Loucy (cell line): ENCODE data around the gene DRD4.

Experiments used
- H2AFZ ChIP-seq: fragments of 200-600 bp; sonication (generic); 2 replicates; pipeline ENCODE4 v1.6.0; 2016; ENCODE audit warnings: antibody characterized with exemption, mild to moderate bottlenecking, low read length, moderate library complexity
- H3F3A ChIP-seq: fragments of 200-600 bp; 2 replicates; pipeline ENCODE4 v1.6.0; 2016; ENCODE audit warnings: antibody characterized with exemption, low read depth, mild to moderate bottlenecking
- H3K27me3 ChIP-seq: fragments of 200-600 bp; sonication (generic); 2 replicates; pipeline ENCODE4 v1.6.1; 2014; ENCODE audit warnings: low read length, mild to moderate bottlenecking; ENCODE audit not compliant: insufficient read depth, poor library complexity, severe bottlenecking
- H3K36me3 ChIP-seq: fragments of 200-600 bp; sonication (generic); 2 replicates; pipeline ENCODE4 v1.6.1; 2016; ENCODE audit warnings: low read length; ENCODE audit not compliant: insufficient read depth
- H3K4me1 ChIP-seq: fragments of 200-600 bp; sonication (generic); 2 replicates; pipeline ENCODE4 v1.5.1; 2014; ENCODE audit warnings: low read length, mild to moderate bottlenecking; ENCODE audit not compliant: insufficient read depth, poor library complexity, severe bottlenecking
- H3K4me2 ChIP-seq: fragments of 200-600 bp; sonication (generic); 2 replicates; pipeline ENCODE4 v1.6.0; 2014; ENCODE audit warnings: antibody characterized with exemption, low read length, low read depth, mild to moderate bottlenecking; ENCODE audit not compliant: poor library complexity, severe bottlenecking
- H3K4me3 ChIP-seq: fragments of 200-600 bp; sonication (generic); 2 replicates; pipeline ENCODE4 v1.5.1; 2014; ENCODE audit warnings: low read length, mild to moderate bottlenecking, mixed read lengths; ENCODE audit not compliant: poor library complexity, severe bottlenecking
- H3K79me2 ChIP-seq: fragments of 200-600 bp; sonication (generic); 2 replicates; pipeline ENCODE4 v1.6.1; 2014; ENCODE audit warnings: low read length; ENCODE audit not compliant: insufficient read depth
- H3K9ac ChIP-seq: fragments of 200-600 bp; sonication (generic); 2 replicates; pipeline ENCODE4 v1.6.0; 2014; ENCODE audit warnings: mild to moderate bottlenecking, low read depth, low read length, moderate library complexity; ENCODE audit not compliant: poor library complexity, severe bottlenecking
- H3K9me2 ChIP-seq: fragments of 200-600 bp; sonication (generic); replicated peaks from 2 replicates; pipeline ENCODE4 v1.6.1; 2016; ENCODE audit warnings: low read depth, low read length, mixed read lengths
- H3K9me3 ChIP-seq: fragments of 200-600 bp; sonication (generic); 2 replicates; pipeline ENCODE4 v1.6.1; 2014; ENCODE audit warnings: mild to moderate bottlenecking, antibody characterized with exemption, low read length, low read depth; ENCODE audit not compliant: insufficient read depth
- H4K20me1 ChIP-seq: fragments of 200-600 bp; sonication (generic); 2 replicates; pipeline ENCODE4 v1.6.0; 2014; ENCODE audit warnings: antibody characterized with exemption, low read length, mild to moderate bottlenecking; ENCODE audit not compliant: insufficient read depth, poor library complexity, severe bottlenecking
- CTCF ChIP-seq: fragments of 200-600 bp; sonication (generic); conservative IDR thresholded peaks from 2 replicates; pipeline ENCODE4 v1.5.1; 2014; ENCODE audit warnings: mild to moderate bottlenecking, antibody characterized with exemption, low read length
- EZH2phosphoT487 ChIP-seq: fragments of 200-600 bp; IDR thresholded peaks from 2 replicates; pipeline ENCODE4 v1.6.1; 2018; ENCODE audit warnings: antibody characterized with exemption, mild to moderate bottlenecking, moderate library complexity, borderline replicate concordance

DRD4 gene

GRCh38 chr11:656866-657265 lies 19.8 kb downstream of the DRD4 start:
- Histone ChIP-seq H3K79me2 (no peaks in the 10 kb centered on the region), H4K20me1 (no peaks in the 10 kb centered on the region), H3K9me2 (no peaks in the 10 kb centered on the region), H3K36me3 (peaks cover 45% of the 10 kb centered on the region; the same call in 1 of the 2 replicates), H3K4me2 (no peak overlapping the region), H3F3A (no peaks in the 10 kb centered on the region), H3K27me3 (no peaks in the 10 kb centered on the region), H3K9ac (no peak overlapping the region), H2AFZ (no peak overlapping the region), H3K9me3 (no peaks in the 10 kb centered on the region), H3K4me3 (no peak overlapping the region), H3K4me1 (no peaks in the 10 kb centered on the region)
- TF ChIP-seq CTCF (no peak), EZH2phosphoT487 (no peak)

GRCh38 chr11:657691-658126 lies 20.6 kb downstream of the DRD4 start:
- H3K4me2 ChIP-seq: no peak overlapping the region
- H3F3A ChIP-seq: no peaks in the 10 kb centered on the region
- no peak overlapping the region for H3K9ac ChIP-seq

GRCh38 chr11:659532-660085 lies 22.5 kb downstream of the DRD4 start:
- peaks cover 42% of the 10 kb centered on the region; the same call in 1 of the 2 replicates for H3K36me3 ChIP-seq
- H3K79me2 ChIP-seq: no peaks in the 10 kb centered on the region
- no peaks in the 10 kb centered on the region for H3K9me2 ChIP-seq
- H3K4me1 ChIP-seq: no peaks in the 10 kb centered on the region
- no peaks in the 10 kb centered on the region for H3F3A ChIP-seq
- TF ChIP-seq CTCF (no peak), EZH2phosphoT487 (no peak)
- no peaks in the 10 kb centered on the region for H4K20me1 ChIP-seq
- no peak overlapping the region for H3K4me2 ChIP-seq
- no peaks in the 10 kb centered on the region for H3K9me3 ChIP-seq
- H3K27me3 ChIP-seq: no peaks in the 10 kb centered on the region
- H3K4me3 ChIP-seq: no peak overlapping the region
- no peak overlapping the region for H3K9ac ChIP-seq
- no peak overlapping the region for H2AFZ ChIP-seq

More at GRCh38 chr11:657691-658126, 20.6 kb downstream of the DRD4 start:
- Histone ChIP-seq H3K9me3 (no peaks in the 10 kb centered on the region), H3K27me3 (no peaks in the 10 kb centered on the region), H3K4me1 (no peaks in the 10 kb centered on the region), H3K9me2 (no peaks in the 10 kb centered on the region), H3K4me3 (no peak overlapping the region), H2AFZ (no peak overlapping the region), H3K36me3 (peaks cover 41% of the 10 kb centered on the region; the same call in 1 of the 2 replicates), H3K79me2 (no peaks in the 10 kb centered on the region), H4K20me1 (no peaks in the 10 kb centered on the region)
- TF ChIP-seq EZH2phosphoT487 (no peak), CTCF (no peak)
